ENCODE results near the gene SDK2. TPM values are rescaled to one million over a fixed set of nuclear protein-coding genes. Genes with fewer than 3 reads are reported as not detected.

SDK2 gene
- total and polyA plus RNA-seq, 9 of the 15 experiments (the other 6 are each of a cell fraction or from before 2014, with no cell fraction given), result 0.04 TPM; not detected in 8

- TF ChIP-seq POLR2G (IDR thresholded peaks at IDR 0.05; ENCODE audit: low read depth, low read length), result peak; percentile 76
- peak; percentile 79 for TF ChIP-seq CTBP1 (IDR thresholded peaks at IDR 0.05; ENCODE audit: borderline replicate concordance)
- peak; percentile 72 for TF ChIP-seq ZNF311 (CRISPR knock-in tag; IDR thresholded peaks at IDR 0.05)
- peak; percentile 46; the same call in 1 of the 2 replicates for TF ChIP-seq PHF8 (IDR thresholded peaks at IDR 0.05; ENCODE audit: borderline replicate concordance, low read length)
- no peak for TF ChIP-seq ZC3H8 (IDR thresholded peaks at IDR 0.05)
- no peak for TF ChIP-seq NR4A1 (CRISPR knock-in tag; IDR thresholded peaks at IDR 0.05)
- TF ChIP-seq NR4A1 (tag; IDR thresholded peaks at IDR 0.05), result 0 out of 2 replicates have a peak, but pooled peaks have one; percentile 20
- TF ChIP-seq NFATC3 (IDR thresholded peaks at IDR 0.05), result no peak
- no peak for TF ChIP-seq HBP1 (CRISPR knock-in tag; IDR thresholded peaks at IDR 0.05)
- no peak for TF ChIP-seq ZNF583 (CRISPR knock-in tag; IDR thresholded peaks at IDR 0.05)
- no peak for TF ChIP-seq FIP1L1 (IDR thresholded peaks at IDR 0.05; ENCODE audit: low read depth, low read length, poor library complexity, severe bottlenecking)
- no peak for TF ChIP-seq HMG20B (CRISPR knock-in tag; IDR thresholded peaks at IDR 0.05)
- no peak for TF ChIP-seq ZNF3 (CRISPR knock-in tag; IDR thresholded peaks at IDR 0.05)
- TF ChIP-seq SNAPC5 (CRISPR knock-in tag; IDR thresholded peaks at IDR 0.05), result no peak
- no peak for TF ChIP-seq DDX20 (tag; IDR thresholded peaks at IDR 0.05; ENCODE audit: low read depth)
- no peak for TF ChIP-seq CCAR2 (IDR thresholded peaks at IDR 0.05; ENCODE audit: low read depth, low read length)
- no peak for TF ChIP-seq USF2 (CRISPR knock-in tag; IDR thresholded peaks at IDR 0.05)
- TF ChIP-seq ZNF512 (tag; IDR thresholded peaks at IDR 0.05), result no peak
- TF ChIP-seq EHMT2 (IDR thresholded peaks at IDR 0.05), result peak; percentile 53; the same call in 1 of the 2 replicates
- TF ChIP-seq PKNOX1 (IDR thresholded peaks at IDR 0.05), result no peak
- no peak for TF ChIP-seq POLR2AphosphoS5 (IDR thresholded peaks at IDR 0.05; ENCODE audit: control insufficient read depth, insufficient read depth, low read depth, low read length)
Observed at GRCh38 chr17:73304971-73305812, 339.1 kb downstream of the SDK2 start (continued).

Measured in K562 (cell line).